Measurements from ENCODE around the gene VSX2.

The VSX2 gene

DNA sequence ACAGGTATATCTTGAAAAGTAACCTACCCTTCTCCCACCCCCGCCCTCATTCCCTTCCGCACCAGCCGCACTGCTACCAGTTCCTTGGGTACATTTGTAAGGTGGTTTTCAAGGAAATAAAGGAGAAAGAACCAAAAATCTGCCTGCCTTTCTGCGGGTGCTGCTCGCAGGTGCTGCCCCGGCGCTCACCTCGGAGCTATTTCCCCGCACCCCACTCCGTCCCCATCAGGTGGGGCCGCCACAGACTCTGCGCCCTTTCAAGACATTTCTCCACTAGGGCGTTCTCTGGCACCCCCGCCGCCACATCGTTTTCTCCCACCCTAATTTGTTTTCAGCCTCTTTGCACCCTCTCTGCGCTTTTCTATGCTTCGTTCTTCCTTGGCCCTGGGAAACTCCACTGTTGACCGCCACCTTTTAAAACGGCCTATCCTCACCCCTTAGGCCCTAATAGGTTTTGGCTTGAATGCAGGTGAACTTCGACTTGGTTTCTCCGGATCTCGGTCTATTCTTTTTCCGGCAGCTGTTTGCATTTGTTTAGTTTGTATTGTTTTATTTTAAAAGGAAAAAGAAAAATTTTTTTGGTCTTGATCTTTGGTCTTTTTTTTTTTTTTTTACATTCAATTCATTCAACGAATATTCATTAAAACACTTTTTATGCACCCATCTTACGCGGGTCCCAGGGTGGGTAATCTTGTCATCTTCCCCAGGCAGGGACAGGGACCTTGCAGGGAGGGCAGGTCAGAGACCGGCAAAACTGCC, 3.0 kb downstream of the VSX2 start:
- peaks cover 68% of the 10 kb centered on the region for H3K27me3 ChIP-seq (ENCODE audit: insufficient read depth, insufficient read length)
- no peak for DNase-seq (ENCODE audit: low read depth, low spot score)
- H3K4me1 ChIP-seq (ENCODE audit: insufficient read depth, insufficient read length): peaks cover 13% of the 10 kb centered on the region
- no peaks in the 10 kb centered on the region for H3K9me3 ChIP-seq (ENCODE audit: insufficient read depth, low read length)
- H3K9ac ChIP-seq (ENCODE audit: insufficient read length, low read depth): no peak overlapping the region
- no peak for TF ChIP-seq ZNF274 (IDR thresholded peaks at IDR 0.05; ENCODE audit: low read depth, low read length)
- no peak for TF ChIP-seq SUZ12 (IDR thresholded peaks at IDR 0.05; ENCODE audit: extremely low read depth, insufficient read depth, insufficient read length)
- TF ChIP-seq YY1 (IDR thresholded peaks at IDR 0.05; ENCODE audit: insufficient read depth, insufficient read length): no peak
- no peaks in the 10 kb centered on the region for H3K36me3 ChIP-seq (ENCODE audit: insufficient read depth, insufficient read length, low read length)
- no peak overlapping the region for H3K4me3 ChIP-seq (ENCODE audit: insufficient read length, low read depth)

GRCh38 chr14:74242780-74243042, 3.5 kb downstream of the VSX2 start:
- no peak for DNase-seq (ENCODE audit: low read depth, low spot score)
- H3K9ac ChIP-seq (ENCODE audit: insufficient read length, low read depth): no peak overlapping the region
- no peaks in the 10 kb centered on the region for H3K9me3 ChIP-seq (ENCODE audit: insufficient read depth, low read length)
- H3K4me3 ChIP-seq (ENCODE audit: insufficient read length, low read depth): no peak overlapping the region
- TF ChIP-seq YY1 (IDR thresholded peaks at IDR 0.05; ENCODE audit: insufficient read depth, insufficient read length) (no peak), ZNF274 (IDR thresholded peaks at IDR 0.05; ENCODE audit: low read depth, low read length) (no peak), SUZ12 (IDR thresholded peaks at IDR 0.05; ENCODE audit: extremely low read depth, insufficient read depth, insufficient read length) (no peak)
- H3K27me3 ChIP-seq (ENCODE audit: insufficient read depth, insufficient read length): peaks cover 63% of the 10 kb centered on the region
- peaks cover 13% of the 10 kb centered on the region for H3K4me1 ChIP-seq (ENCODE audit: insufficient read depth, insufficient read length)
- no peaks in the 10 kb centered on the region for H3K36me3 ChIP-seq (ENCODE audit: insufficient read depth, insufficient read length, low read length)

DNA sequence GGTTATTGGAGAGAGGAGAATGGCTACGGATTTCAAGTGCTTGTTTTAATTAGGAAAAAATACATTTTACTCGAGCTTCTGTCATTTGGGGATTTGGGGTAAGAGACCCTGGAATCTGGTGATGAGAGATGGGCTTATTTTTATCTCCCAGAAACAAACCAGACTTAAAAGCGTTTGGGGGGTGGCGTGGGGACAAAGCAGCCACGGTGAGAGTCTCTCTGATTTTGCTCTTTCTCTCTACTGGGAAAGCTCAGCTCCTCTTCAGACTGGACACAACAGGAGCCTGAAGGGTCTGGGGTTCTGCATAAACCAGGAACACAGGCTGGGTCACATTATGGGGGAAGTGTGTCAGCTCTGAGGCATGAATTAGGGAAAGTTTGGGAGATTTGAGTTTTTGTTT, 3.8 kb downstream of the VSX2 start:
- no peak overlapping the region for H3K4me3 ChIP-seq (ENCODE audit: insufficient read length, low read depth)
- peaks cover 60% of the 10 kb centered on the region for H3K27me3 ChIP-seq (ENCODE audit: insufficient read depth, insufficient read length)
- H3K9me3 ChIP-seq (ENCODE audit: insufficient read depth, low read length): no peaks in the 10 kb centered on the region
- no peaks in the 10 kb centered on the region for H3K36me3 ChIP-seq (ENCODE audit: insufficient read depth, insufficient read length, low read length)
- TF ChIP-seq YY1 (IDR thresholded peaks at IDR 0.05; ENCODE audit: insufficient read depth, insufficient read length) (no peak), ZNF274 (IDR thresholded peaks at IDR 0.05; ENCODE audit: low read depth, low read length) (no peak), SUZ12 (IDR thresholded peaks at IDR 0.05; ENCODE audit: extremely low read depth, insufficient read depth, insufficient read length) (no peak)
- H3K4me1 ChIP-seq (ENCODE audit: insufficient read depth, insufficient read length): peaks cover 13% of the 10 kb centered on the region
- no peak overlapping the region for H3K9ac ChIP-seq (ENCODE audit: insufficient read length, low read depth)
- DNase-seq (ENCODE audit: low read depth, low spot score): no peak

DNA sequence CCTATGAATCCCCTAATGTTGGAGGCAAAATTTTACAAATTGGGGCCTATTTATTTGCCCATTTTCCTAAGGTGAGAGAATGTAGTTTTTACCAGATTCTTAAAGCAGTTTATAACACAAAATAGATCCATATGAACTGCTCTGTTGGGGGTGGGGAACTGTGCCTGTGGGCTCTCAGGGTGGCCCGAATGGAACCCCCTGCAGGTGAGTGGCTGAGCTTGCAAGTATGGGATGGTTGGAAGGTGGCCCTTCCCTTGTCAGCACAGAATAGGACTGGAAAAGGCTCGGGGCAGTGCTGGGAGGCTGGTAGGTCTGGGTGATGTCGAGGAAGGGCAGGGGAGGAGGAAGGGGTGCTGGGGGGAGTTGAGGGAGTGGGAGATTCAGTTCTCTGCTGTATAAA, 4.9 kb downstream of the VSX2 start:
- Histone ChIP-seq H3K36me3 (ENCODE audit: insufficient read depth, insufficient read length, low read length) (no peaks in the 10 kb centered on the region), H3K9me3 (ENCODE audit: insufficient read depth, low read length) (no peaks in the 10 kb centered on the region), H3K27me3 (ENCODE audit: insufficient read depth, insufficient read length) (peaks cover 49% of the 10 kb centered on the region), H3K4me1 (ENCODE audit: insufficient read depth, insufficient read length) (peaks cover 13% of the 10 kb centered on the region), H3K9ac (ENCODE audit: insufficient read length, low read depth) (no peak overlapping the region), H3K4me3 (ENCODE audit: insufficient read length, low read depth) (no peak overlapping the region)
- DNase-seq (ENCODE audit: low read depth, low spot score): no peak
- TF ChIP-seq YY1 (IDR thresholded peaks at IDR 0.05; ENCODE audit: insufficient read depth, insufficient read length) (no peak), SUZ12 (IDR thresholded peaks at IDR 0.05; ENCODE audit: extremely low read depth, insufficient read depth, insufficient read length) (no peak), ZNF274 (IDR thresholded peaks at IDR 0.05; ENCODE audit: low read depth, low read length) (no peak)

DNA sequence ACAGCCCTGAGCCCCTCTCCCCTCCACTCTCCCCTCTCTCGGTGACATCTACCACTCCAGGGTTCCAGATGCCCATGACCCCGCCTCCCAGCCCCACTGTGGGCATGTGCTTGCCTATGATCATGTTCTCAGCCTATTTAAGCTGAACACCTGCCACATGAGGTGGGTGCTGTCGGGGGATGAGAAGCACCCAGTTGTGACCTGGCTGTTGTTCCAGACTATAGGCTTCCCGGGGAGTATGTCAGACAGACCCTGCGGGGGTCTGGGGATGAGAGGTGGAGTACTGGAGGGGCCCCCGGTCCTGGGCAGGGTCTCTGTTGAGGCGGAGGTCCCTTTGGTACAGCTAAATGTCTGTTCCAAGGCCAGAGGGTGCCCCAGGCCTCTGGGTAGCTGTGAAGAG, 6.0 kb downstream of the VSX2 start:
- no peak overlapping the region for H3K4me3 ChIP-seq (ENCODE audit: insufficient read length, low read depth)
- no peak for TF ChIP-seq ZNF274 (IDR thresholded peaks at IDR 0.05; ENCODE audit: low read depth, low read length)
- TF ChIP-seq YY1 (IDR thresholded peaks at IDR 0.05; ENCODE audit: insufficient read depth, insufficient read length): no peak
- TF ChIP-seq SUZ12 (IDR thresholded peaks at IDR 0.05; ENCODE audit: extremely low read depth, insufficient read depth, insufficient read length): no peak
- no peaks in the 10 kb centered on the region for H3K36me3 ChIP-seq (ENCODE audit: insufficient read depth, insufficient read length, low read length)
- peaks cover 37% of the 10 kb centered on the region for H3K27me3 ChIP-seq (ENCODE audit: insufficient read depth, insufficient read length)
- no peak for DNase-seq (ENCODE audit: low read depth, low spot score)
- no peak overlapping the region for H3K9ac ChIP-seq (ENCODE audit: insufficient read length, low read depth)
- no peaks in the 10 kb centered on the region for H3K9me3 ChIP-seq (ENCODE audit: insufficient read depth, low read length)
- H3K4me1 ChIP-seq (ENCODE audit: insufficient read depth, insufficient read length): peaks cover 13% of the 10 kb centered on the region

GRCh38 chr14:74246542-74246941, 7.3 kb downstream of the VSX2 start:
- Histone ChIP-seq H3K9ac (ENCODE audit: insufficient read length, low read depth) (no peak overlapping the region), H3K27me3 (ENCODE audit: insufficient read depth, insufficient read length) (peaks cover 27% of the 10 kb centered on the region), H3K4me3 (ENCODE audit: insufficient read length, low read depth) (no peak overlapping the region), H3K36me3 (ENCODE audit: insufficient read depth, insufficient read length, low read length) (no peaks in the 10 kb centered on the region), H3K9me3 (ENCODE audit: insufficient read depth, low read length) (no peaks in the 10 kb centered on the region), H3K4me1 (ENCODE audit: insufficient read depth, insufficient read length) (peaks cover 13% of the 10 kb centered on the region)
- no peak for TF ChIP-seq SUZ12 (IDR thresholded peaks at IDR 0.05; ENCODE audit: extremely low read depth, insufficient read depth, insufficient read length)
- TF ChIP-seq ZNF274 (IDR thresholded peaks at IDR 0.05; ENCODE audit: low read depth, low read length): no peak
- TF ChIP-seq YY1 (IDR thresholded peaks at IDR 0.05; ENCODE audit: insufficient read depth, insufficient read length): no peak
- DNase-seq (ENCODE audit: low read depth, low spot score): no peak

- Histone ChIP-seq H3K9me3 (ENCODE audit: insufficient read depth, low read length) (no peaks in the 10 kb centered on the region), H3K27me3 (ENCODE audit: insufficient read depth, insufficient read length) (peaks cover 19% of the 10 kb centered on the region), H3K4me1 (ENCODE audit: insufficient read depth, insufficient read length) (peaks cover 15% of the 10 kb centered on the region), H3K9ac (ENCODE audit: insufficient read length, low read depth) (no peak overlapping the region), H3K36me3 (ENCODE audit: insufficient read depth, insufficient read length, low read length) (no peaks in the 10 kb centered on the region), H3K4me3 (ENCODE audit: insufficient read length, low read depth) (no peak overlapping the region)
- no peak for DNase-seq (ENCODE audit: low read depth, low spot score)
- TF ChIP-seq YY1 (IDR thresholded peaks at IDR 0.05; ENCODE audit: insufficient read depth, insufficient read length) (no peak), SUZ12 (IDR thresholded peaks at IDR 0.05; ENCODE audit: extremely low read depth, insufficient read depth, insufficient read length) (no peak), ZNF274 (IDR thresholded peaks at IDR 0.05; ENCODE audit: low read depth, low read length) (no peak)
These were observed 8.8 kb downstream of the VSX2 start for GRCh38 chr14:74248017-74248416.
